Midbrain (tissue), 1 donor: ENCODE measurements around the gene CLPTM1L.
"Not testable (repeated sequence)": the region's sequence is repeated elsewhere in the genome, so short reads cannot be mapped to it uniquely, and the experiment has no call there.

Experiments
- DNase-seq: peaks from one replicate; lab custom pipeline; 2025; lab: John Stamatoyannopoulos, UW

CLPTM1L gene

GRCh38 chr5:1359713-1360112 lies 14.8 kb upstream of the CLPTM1L start:
- DNase-seq, result no peak

- DNase-seq, result no peak
These were observed 14.2 kb upstream of the CLPTM1L start for GRCh38 chr5:1359031-1359645.

DNA sequence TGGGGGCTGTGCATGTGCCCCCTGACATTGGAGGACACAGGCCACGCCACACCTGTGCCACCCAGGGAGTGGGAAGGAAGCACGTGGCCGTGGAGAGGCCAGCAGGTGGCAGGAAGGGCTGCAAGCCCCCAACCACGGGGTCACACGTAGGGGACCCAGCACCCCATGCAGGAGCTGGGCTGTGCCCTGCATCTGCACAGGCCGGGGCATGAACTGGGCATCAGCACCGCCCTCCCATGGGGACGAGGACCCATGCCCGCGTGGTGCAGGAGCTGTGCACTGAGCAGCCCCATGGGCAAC lies 13.8 kb upstream of the CLPTM1L start:
- no peak for DNase-seq

GRCh38 chr5:1357946-1358725 lies 13.2 kb upstream of the CLPTM1L start:
- DNase-seq, result no peak

DNA sequence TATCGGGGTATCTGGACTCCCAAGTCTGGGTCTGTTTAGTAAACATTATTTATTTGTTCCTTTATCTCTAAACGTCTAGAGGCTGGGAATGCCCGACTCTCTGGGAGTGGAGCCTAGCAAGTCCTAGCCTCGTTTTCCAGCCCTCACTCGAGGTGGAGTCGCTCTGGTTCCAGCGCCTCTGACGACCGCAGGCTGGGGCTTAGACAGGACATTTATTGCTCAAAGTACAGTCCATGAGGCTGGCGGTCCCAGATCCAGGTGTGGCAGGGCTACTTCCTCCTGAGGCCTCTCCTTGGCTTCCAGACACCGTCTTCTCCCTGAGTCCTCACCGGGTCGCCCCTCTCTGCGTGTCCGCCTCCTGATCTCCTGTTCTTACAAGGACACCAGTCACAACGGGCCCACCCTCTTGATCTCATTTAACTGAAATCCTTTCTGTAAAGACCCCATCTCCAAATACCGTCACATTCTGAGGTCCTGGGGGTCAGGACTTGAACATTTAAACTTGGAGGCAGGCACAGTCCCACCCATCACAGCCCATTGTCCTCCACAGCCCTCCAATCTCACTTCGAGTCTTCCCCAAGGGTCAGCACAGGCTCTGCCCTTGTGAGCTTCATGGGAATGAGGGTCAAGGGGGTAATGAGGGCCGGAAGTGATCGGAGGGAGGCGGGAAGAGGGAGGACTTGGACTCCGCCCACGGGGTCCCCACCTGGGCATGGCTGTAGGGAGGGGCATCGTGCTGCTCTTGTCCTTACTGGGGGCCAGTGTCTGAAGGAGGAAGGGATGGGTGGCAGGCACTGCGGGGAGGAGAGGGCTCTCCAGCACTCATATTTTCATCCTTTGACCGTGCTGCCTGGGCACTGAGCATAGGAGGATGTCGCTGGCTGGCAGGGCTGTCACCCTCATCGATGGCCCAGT lies 12.2 kb upstream of the CLPTM1L start:
- no peak for DNase-seq

GRCh38 chr5:1354576-1354975 lies 9.7 kb upstream of the CLPTM1L start:
- DNase-seq, result no peak

DNA sequence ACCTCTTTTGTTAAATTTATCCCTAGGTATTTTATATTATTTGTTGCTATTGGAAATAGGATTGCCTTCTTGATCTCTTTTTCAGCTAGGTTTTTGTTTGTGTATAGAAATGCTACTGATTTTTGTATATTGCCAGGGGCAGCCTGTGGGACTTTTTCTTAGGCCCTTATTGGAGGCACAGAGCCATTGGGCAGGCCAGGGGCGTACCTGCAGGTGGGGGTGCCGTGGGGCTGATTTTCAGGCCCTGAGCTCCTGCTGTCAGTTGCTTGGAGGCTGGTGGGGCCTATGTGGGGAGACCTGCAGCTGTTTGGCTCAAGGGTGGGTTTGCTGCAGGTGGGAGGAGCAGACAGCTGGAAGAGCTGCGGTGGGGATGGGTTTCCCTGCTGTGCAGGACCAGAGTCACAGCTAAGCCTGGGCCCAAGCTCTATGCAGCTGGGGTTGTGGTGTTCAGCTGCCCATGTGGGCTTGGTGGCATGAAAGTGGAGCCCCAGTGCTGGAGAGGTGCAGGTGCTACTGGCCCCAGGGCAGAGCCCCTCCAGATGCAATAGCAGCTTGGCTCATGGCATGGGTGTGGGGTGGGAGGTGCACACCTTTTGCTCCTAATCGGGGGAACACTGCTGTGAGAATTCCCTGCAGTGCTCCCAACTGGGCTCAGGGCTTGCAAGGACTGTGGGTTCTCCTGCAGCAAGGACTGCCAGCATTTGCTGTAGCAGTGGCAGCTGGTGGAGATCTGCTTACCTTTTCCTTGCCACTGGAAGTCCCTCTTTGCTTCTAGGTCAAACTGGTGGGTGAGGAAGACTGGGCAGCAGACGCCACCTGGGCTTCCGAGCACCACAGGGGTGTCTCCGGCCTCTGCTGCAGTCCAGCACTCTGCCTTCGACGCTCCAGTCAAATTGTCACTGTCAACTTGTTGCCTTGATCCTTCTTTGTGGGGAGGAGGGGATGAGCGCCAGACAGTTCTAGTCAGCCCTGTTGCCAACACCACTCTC lies 7.6 kb upstream of the CLPTM1L start:
- no peak for DNase-seq

GRCh38 chr5:1351156-1351555 lies 6.3 kb upstream of the CLPTM1L start:
- peak; percentile 72 for DNase-seq

- DNase-seq, result no peak
These were observed 4.3 kb upstream of the CLPTM1L start for GRCh38 chr5:1349246-1349645.

DNA sequence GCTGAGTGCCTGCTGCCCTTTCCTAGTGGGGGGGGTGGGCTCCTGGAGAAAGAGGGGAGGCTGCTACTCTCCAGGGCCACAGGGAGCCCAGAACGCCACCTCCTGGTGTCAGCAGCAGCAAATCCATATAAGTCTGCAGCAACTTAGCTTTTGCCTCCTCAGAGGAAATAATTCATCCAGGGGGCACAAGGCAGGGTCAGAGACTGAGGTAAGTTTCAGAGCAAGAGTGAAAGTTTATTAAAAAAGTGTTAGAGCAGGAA lies 4.0 kb upstream of the CLPTM1L start:
- DNase-seq, result no peak

- DNase-seq, result no peak
These were observed 2.7 kb upstream of the CLPTM1L start for GRCh38 chr5:1347571-1347970.

GRCh38 chr5:1346627-1347440 lies 1.9 kb upstream of the CLPTM1L start:
- no peak for DNase-seq

GRCh38 chr5:1345876-1346626 lies 1.2 kb upstream of the CLPTM1L start:
- DNase-seq, result no peak

GRCh38 chr5:1343931-1344901 lies 683 bp downstream of the CLPTM1L start:
- DNase-seq, result no peak

GRCh38 chr5:1343315-1343751 lies 1.6 kb downstream of the CLPTM1L start:
- no peak for DNase-seq

GRCh38 chr5:1342711-1343110 lies 2.2 kb downstream of the CLPTM1L start:
- not testable (repeated sequence) for DNase-seq

DNA sequence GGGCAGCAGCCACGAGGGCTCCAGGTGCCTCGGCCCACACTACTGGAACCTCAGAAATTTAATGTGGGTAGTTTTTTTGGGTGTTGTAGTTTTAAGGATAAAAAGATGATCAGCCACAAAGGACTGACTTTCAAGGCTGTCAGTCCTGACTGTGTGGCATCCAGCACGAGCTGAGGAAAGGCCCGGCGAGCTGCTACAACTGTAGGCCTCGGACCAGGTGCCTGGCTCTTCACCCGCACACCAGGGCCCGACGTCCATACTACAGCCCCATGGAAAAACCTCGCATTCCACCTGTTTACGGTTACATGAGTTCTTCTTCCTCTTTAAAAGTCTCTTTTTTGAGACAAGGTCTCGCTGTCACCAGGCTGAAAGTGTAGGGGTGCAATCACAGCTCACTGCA lies 2.6 kb downstream of the CLPTM1L start:
- no peak for DNase-seq

GRCh38 chr5:1341863-1342262 lies 3.0 kb downstream of the CLPTM1L start:
- DNase-seq, result no peak

- not testable (repeated sequence) for DNase-seq
These were observed 5.1 kb downstream of the CLPTM1L start for GRCh38 chr5:1339818-1340210.
